Osteocyte (in vitro differentiated cells): ENCODE data around the gene UCHL5. TPM values are rescaled to one million over a fixed set of nuclear protein-coding genes. Genes with fewer than 3 reads are reported as not detected.
A peak's percentile ranks its signal among the peaks of the same experiment; 100 is the strongest.

Source experiments
- DNase-seq: peaks from one replicate; pipeline ENCODE4 v3.0.0; 2021; ENCODE audit warnings: mixed read lengths; ENCODE audit not compliant: unreplicated experiment; ENCODE audit errors: extremely low spot score
- H3K27ac Mint-ChIP-seq: one replicate; pipeline ENCODE4 v1.8.0; 2021; ENCODE audit warnings: mild to moderate bottlenecking, mixed read lengths; ENCODE audit not compliant: unreplicated experiment
- H3K27me3 Mint-ChIP-seq: one replicate; pipeline ENCODE4 v1.8.0; 2021; ENCODE audit warnings: mixed read lengths; ENCODE audit not compliant: unreplicated experiment
- H3K36me3 Mint-ChIP-seq: one replicate; pipeline ENCODE4 v1.8.0; 2021; ENCODE audit warnings: mixed read lengths; ENCODE audit not compliant: unreplicated experiment
- H3K4me1 Mint-ChIP-seq: one replicate; pipeline ENCODE4 v1.8.0; 2021; ENCODE audit warnings: mixed read lengths; ENCODE audit not compliant: unreplicated experiment
- H3K4me3 Mint-ChIP-seq: one replicate; pipeline ENCODE4 v1.8.0; 2021; ENCODE audit warnings: mild to moderate bottlenecking, moderate library complexity, mixed read lengths; ENCODE audit not compliant: unreplicated experiment
- H3K9me3 Mint-ChIP-seq: one replicate; pipeline ENCODE4 v1.8.0; 2021; ENCODE audit warnings: mixed read lengths; ENCODE audit not compliant: unreplicated experiment
- CTCF ChIP-seq: fragments of 200-600 bp; sonication (generic); IDR thresholded peaks from 2 replicates; pipeline ENCODE4 v1.5.0; 2021; ENCODE audit warnings: antibody characterized with exemption, mild to moderate bottlenecking, moderate library complexity
- total RNA-seq: library from RNA; stranded (reverse); gene quantifications from 2 replicates; pipeline ENCODE4 v1.2.1, GENCODE V29; 2021

The UCHL5 gene
- total RNA-seq, 1 donor from 2014 or later = 26.7 TPM

GRCh38 chr1:193077991-193078390, 18.8 kb upstream of the UCHL5 start:
- Mint-ChIP-seq H3K27ac (no peak overlapping the region), H3K36me3 (peaks cover 45% of the 10 kb centered on the region), H3K9me3 (peaks cover 12% of the 10 kb centered on the region), H3K27me3 (no peaks in the 10 kb centered on the region), H3K4me1 (no peaks in the 10 kb centered on the region), H3K4me3 (no peak overlapping the region)
- DNase-seq = no peak
- no peak for TF ChIP-seq CTCF

GRCh38 chr1:193070942-193071341, 11.8 kb upstream of the UCHL5 start:
- no peak for DNase-seq
- Mint-ChIP-seq H3K27me3 (no peaks in the 10 kb centered on the region), H3K36me3 (peaks cover 7% of the 10 kb centered on the region), H3K27ac (peak overlapping the region; percentile 62), H3K4me1 (peaks cover 19% of the 10 kb centered on the region), H3K9me3 (no peaks in the 10 kb centered on the region), H3K4me3 (no peak overlapping the region)
- no peak for TF ChIP-seq CTCF

- no peaks in the 10 kb centered on the region for H3K27me3 Mint-ChIP-seq
- H3K27ac Mint-ChIP-seq = peak overlapping the region; percentile 70
- H3K4me3 Mint-ChIP-seq = peak overlapping the region; percentile 26
- no peaks in the 10 kb centered on the region for H3K9me3 Mint-ChIP-seq
- peaks cover 19% of the 10 kb centered on the region for H3K4me1 Mint-ChIP-seq
- DNase-seq = no peak
- no peak for TF ChIP-seq CTCF
- H3K36me3 Mint-ChIP-seq = peaks cover 7% of the 10 kb centered on the region
These were observed 11.2 kb upstream of the UCHL5 start for GRCh38 chr1:193070386-193070753.

GRCh38 chr1:193069748-193070385, 10.7 kb upstream of the UCHL5 start:
- peaks cover 7% of the 10 kb centered on the region for H3K36me3 Mint-ChIP-seq
- H3K4me1 Mint-ChIP-seq = peaks cover 19% of the 10 kb centered on the region
- no peaks in the 10 kb centered on the region for H3K9me3 Mint-ChIP-seq
- no peak overlapping the region for H3K4me3 Mint-ChIP-seq
- no peaks in the 10 kb centered on the region for H3K27me3 Mint-ChIP-seq
- DNase-seq = no peak
- peak; percentile 43 for TF ChIP-seq CTCF
- peak overlapping the region; percentile 70 for H3K27ac Mint-ChIP-seq

GRCh38 chr1:193068013-193068412, 8.9 kb upstream of the UCHL5 start:
- DNase-seq = no peak
- H3K27ac Mint-ChIP-seq = no peak overlapping the region
- H3K9me3 Mint-ChIP-seq = no peaks in the 10 kb centered on the region
- H3K36me3 Mint-ChIP-seq = peaks cover 14% of the 10 kb centered on the region
- H3K4me3 Mint-ChIP-seq = no peak overlapping the region
- no peaks in the 10 kb centered on the region for H3K27me3 Mint-ChIP-seq
- TF ChIP-seq CTCF = no peak
- H3K4me1 Mint-ChIP-seq = peaks cover 19% of the 10 kb centered on the region
